ENCODE measurements around the gene MTX3. TPM values are rescaled to one million over a fixed set of nuclear protein-coding genes. Genes with fewer than 3 reads are reported as not detected.

Gene MTX3
- total and polyA plus RNA-seq, 4 donors: 2.3 to 7.6 (median 4.4) TPM

DNA sequence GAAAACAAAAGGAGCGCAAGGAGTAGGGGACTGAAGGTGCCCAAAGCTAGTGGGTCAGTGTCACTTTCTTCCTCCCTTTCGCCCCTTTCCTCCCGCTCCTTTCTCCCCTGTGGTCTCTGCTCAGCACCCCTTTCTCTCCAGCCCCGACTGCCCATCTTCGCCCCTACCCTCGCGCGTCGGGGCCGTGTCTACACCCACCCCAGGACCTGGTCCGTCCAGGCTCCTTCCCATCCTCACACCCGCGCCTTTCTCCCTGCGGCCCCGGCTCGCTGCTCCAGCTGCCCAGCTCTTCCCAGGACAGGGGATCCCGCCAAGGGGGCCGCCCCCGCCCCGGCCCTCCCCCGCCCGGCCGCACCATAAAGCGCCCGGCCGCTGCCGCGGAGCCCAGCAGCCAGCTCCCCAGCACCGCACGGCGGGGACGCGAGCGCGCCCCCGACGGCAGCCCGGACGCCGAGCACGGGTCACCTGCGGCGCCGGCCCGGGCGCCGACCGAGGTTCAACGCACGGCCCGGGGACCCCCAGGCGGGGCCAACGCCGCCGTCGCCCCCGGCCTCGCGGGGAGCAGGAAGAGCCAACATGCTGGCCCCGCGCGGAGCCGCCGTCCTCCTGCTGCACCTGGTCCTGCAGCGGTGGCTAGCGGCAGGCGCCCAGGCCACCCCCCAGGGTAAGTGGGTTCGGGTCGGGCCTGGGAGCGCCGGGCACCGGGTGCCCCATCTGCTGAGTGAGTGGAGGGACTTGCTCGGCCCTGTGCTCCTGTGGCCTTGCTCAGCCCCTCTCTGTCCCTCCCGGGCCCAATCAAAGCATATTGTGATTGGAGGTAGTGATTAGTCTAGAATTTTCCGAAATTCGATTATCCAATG is 44.1 kb upstream of the MTX3 start, which contains the start of gene THBS4:
TSS of gene THBS4 (plus strand) at position 387 of the 860 bp plus-strand sequence. CDS start at position 577, 190 bp downstream.
- no peaks in the 10 kb centered on the region for H3K9me3 ChIP-seq (ENCODE audit: control insufficient read depth in 4 of 4, low read length in 3 of 4)
- H3K9ac ChIP-seq (ENCODE audit: low read depth in 1 of 2, low read length in 2 of 2): no peak within 1 kb of the TSS
- no peak within 1 kb of the TSS for H3K27ac ChIP-seq (ENCODE audit: low read depth in 1 of 2, low read length in 2 of 2)
- TF ChIP-seq JUND (IDR thresholded peaks at IDR 0.05) (no peak), NR2F2 (IDR thresholded peaks at IDR 0.05) (no peak), RAD21 (IDR thresholded peaks at IDR 0.05) (no peak), RXRA (IDR thresholded peaks at IDR 0.05) (no peak)
- TF ChIP-seq, protein P1, sequence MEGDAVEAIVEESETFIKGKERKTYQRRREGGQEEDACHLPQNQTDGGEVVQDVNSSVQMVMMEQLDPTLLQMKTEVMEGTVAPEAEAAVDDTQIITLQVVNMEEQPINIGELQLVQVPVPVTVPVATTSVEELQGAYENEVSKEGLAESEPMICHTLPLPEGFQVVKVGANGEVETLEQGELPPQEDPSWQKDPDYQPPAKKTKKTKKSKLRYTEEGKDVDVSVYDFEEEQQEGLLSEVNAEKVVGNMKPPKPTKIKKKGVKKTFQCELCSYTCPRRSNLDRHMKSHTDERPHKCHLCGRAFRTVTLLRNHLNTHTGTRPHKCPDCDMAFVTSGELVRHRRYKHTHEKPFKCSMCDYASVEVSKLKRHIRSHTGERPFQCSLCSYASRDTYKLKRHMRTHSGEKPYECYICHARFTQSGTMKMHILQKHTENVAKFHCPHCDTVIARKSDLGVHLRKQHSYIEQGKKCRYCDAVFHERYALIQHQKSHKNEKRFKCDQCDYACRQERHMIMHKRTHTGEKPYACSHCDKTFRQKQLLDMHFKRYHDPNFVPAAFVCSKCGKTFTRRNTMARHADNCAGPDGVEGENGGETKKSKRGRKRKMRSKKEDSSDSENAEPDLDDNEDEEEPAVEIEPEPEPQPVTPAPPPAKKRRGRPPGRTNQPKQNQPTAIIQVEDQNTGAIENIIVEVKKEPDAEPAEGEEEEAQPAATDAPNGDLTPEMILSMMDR (IDR thresholded peaks at IDR 0.05; ENCODE audit: low read depth, low read length, missing input control): no peak
- H3K27me3 ChIP-seq (ENCODE audit: control insufficient read depth in 4 of 4, insufficient read depth in 4 of 4, low read length in 3 of 4): peaks cover 0 to 21% (median 11%) of the 10 kb centered on the region in 4 donors
- H3K36me3 ChIP-seq (ENCODE audit: control insufficient read depth in 4 of 4, insufficient read depth in 3 of 4, low read depth in 1 of 4, low read length in 3 of 4): no peaks in the 10 kb centered on the region
- H3K4me3 ChIP-seq (ENCODE audit: low read depth in 1 of 3, low read length in 3 of 3): peak within 1 kb of the TSS in 1 of 3 donors; percentile 51
- peaks cover 2 to 8% (median 3%) of the 10 kb centered on the region in 4 donors for H3K4me1 ChIP-seq (ENCODE audit: control insufficient read depth in 4 of 4, insufficient read depth in 4 of 4, low read length in 3 of 4)
- DNase-seq (ENCODE audit: low spot score): no peak
- WGBS: 9% methylated on average over 76 of the region's 76 CpGs

DNA sequence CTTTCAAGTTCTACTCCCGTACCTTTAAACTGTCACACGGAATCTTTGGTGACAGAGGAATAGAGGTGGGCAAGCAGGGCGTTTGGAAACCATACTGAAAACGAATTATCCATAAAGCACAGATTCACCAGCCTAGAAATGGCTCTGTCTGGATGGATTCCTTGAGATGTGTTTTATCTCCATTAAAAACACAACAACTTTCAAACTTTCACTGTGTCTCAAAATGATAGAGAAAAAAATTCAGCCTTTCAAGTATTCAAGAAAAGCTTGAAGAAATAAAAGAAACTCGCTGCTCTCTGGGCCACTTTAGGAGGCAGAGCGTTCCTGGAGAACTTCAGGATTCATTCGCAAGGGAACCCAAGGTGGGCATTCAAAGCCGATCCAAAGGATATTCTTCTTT is 43.5 kb upstream of the MTX3 start:
- H3K4me1 ChIP-seq (ENCODE audit: control insufficient read depth in 4 of 4, insufficient read depth in 4 of 4, low read length in 3 of 4): peaks cover 2 to 8% (median 3%) of the 10 kb centered on the region in 4 donors
- no peak overlapping the region for H3K4me3 ChIP-seq (ENCODE audit: low read depth in 1 of 3, low read length in 3 of 3)
- no peak for DNase-seq (ENCODE audit: low spot score)
- WGBS: 44% methylated on average over 8 of the region's 8 CpGs
- no peak overlapping the region for H3K27ac ChIP-seq (ENCODE audit: low read depth in 1 of 2, low read length in 2 of 2)
- no peaks in the 10 kb centered on the region for H3K9me3 ChIP-seq (ENCODE audit: control insufficient read depth in 4 of 4, low read length in 3 of 4)
- no peaks in the 10 kb centered on the region for H3K36me3 ChIP-seq (ENCODE audit: control insufficient read depth in 4 of 4, insufficient read depth in 3 of 4, low read depth in 1 of 4, low read length in 3 of 4)
- TF ChIP-seq, protein P2, sequence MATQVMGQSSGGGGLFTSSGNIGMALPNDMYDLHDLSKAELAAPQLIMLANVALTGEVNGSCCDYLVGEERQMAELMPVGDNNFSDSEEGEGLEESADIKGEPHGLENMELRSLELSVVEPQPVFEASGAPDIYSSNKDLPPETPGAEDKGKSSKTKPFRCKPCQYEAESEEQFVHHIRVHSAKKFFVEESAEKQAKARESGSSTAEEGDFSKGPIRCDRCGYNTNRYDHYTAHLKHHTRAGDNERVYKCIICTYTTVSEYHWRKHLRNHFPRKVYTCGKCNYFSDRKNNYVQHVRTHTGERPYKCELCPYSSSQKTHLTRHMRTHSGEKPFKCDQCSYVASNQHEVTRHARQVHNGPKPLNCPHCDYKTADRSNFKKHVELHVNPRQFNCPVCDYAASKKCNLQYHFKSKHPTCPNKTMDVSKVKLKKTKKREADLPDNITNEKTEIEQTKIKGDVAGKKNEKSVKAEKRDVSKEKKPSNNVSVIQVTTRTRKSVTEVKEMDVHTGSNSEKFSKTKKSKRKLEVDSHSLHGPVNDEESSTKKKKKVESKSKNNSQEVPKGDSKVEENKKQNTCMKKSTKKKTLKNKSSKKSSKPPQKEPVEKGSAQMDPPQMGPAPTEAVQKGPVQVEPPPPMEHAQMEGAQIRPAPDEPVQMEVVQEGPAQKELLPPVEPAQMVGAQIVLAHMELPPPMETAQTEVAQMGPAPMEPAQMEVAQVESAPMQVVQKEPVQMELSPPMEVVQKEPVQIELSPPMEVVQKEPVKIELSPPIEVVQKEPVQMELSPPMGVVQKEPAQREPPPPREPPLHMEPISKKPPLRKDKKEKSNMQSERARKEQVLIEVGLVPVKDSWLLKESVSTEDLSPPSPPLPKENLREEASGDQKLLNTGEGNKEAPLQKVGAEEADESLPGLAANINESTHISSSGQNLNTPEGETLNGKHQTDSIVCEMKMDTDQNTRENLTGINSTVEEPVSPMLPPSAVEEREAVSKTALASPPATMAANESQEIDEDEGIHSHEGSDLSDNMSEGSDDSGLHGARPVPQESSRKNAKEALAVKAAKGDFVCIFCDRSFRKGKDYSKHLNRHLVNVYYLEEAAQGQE (IDR thresholded peaks at IDR 0.05): no peak
- TF ChIP-seq YY1 (IDR thresholded peaks at IDR 0.05) (no peak), SP1 (IDR thresholded peaks at IDR 0.05) (no peak), GABPA (IDR thresholded peaks at IDR 0.05 in 1 of 2, conservative IDR thresholded peaks at IDR 0.05 in 1 of 2) (no peak)
- TF ChIP-seq, protein P1 (IDR thresholded peaks at IDR 0.05; ENCODE audit: low read depth, low read length, missing input control): no peak
- H3K27me3 ChIP-seq (ENCODE audit: control insufficient read depth in 4 of 4, insufficient read depth in 4 of 4, low read length in 3 of 4): peaks cover 0 to 21% (median 11%) of the 10 kb centered on the region in 4 donors
- H3K9ac ChIP-seq (ENCODE audit: low read depth in 1 of 2, low read length in 2 of 2): no peak overlapping the region
